GM06990 (cell line): ENCODE measurements around the gene AGA.

Experiments
- DNase-seq: peaks from one replicate; pipeline ENCODE4 v3.0.0-alpha.2; 2011; ENCODE audit not compliant: insufficient read length; ENCODE audit errors: extremely low read depth
- H3K27me3 ChIP-seq: replicated peaks from 2 replicates; pipeline ENCODE4 v1.6.0; 2011; ENCODE audit warnings: low read length; ENCODE audit not compliant: control insufficient read depth, insufficient read depth
- H3K36me3 ChIP-seq: 2 replicates; pipeline ENCODE4 v1.5.1; 2011; ENCODE audit warnings: low read length; ENCODE audit not compliant: control insufficient read depth, insufficient read depth
- H3K4me3 ChIP-seq: replicated peaks from 2 replicates; pipeline ENCODE4 v1.5.1; 2011; ENCODE audit warnings: low read depth, mild to moderate bottlenecking, control low read depth, low read length
- TF ChIP-seq, protein P1 (sequence below): IDR thresholded peaks from 2 replicates; pipeline ENCODE4 v1.5.1; 2011; ENCODE audit warnings: low read length, control low read depth, mild to moderate bottlenecking, inconsistent platforms; ENCODE audit not compliant: insufficient read depth, poor library complexity, severe bottlenecking

Gene AGA

DNA sequence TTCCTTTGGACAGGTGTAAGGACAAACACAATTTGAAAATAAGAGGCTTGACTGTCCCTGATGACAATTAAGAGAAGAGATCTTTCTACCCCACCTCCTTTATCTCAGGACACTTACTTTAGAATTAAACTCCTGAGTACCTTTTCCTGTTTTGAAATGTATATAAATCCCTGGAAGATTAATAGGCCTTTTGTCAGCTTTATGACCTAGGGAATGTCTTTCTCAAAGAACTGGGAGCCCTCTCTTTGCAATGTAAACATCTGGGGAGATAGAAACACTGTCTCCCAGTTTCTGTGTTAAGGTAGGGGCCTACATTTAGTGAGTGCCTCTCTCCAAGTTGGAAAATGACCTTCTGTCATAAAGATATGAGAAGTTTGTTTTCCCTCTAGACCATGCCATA lies 31.7 kb downstream of the AGA start:
- no peak for DNase-seq
- Histone ChIP-seq H3K36me3 (no peaks in the 10 kb centered on the region), H3K4me3 (no peak overlapping the region), H3K27me3 (no peaks in the 10 kb centered on the region)
- TF ChIP-seq, protein P1, sequence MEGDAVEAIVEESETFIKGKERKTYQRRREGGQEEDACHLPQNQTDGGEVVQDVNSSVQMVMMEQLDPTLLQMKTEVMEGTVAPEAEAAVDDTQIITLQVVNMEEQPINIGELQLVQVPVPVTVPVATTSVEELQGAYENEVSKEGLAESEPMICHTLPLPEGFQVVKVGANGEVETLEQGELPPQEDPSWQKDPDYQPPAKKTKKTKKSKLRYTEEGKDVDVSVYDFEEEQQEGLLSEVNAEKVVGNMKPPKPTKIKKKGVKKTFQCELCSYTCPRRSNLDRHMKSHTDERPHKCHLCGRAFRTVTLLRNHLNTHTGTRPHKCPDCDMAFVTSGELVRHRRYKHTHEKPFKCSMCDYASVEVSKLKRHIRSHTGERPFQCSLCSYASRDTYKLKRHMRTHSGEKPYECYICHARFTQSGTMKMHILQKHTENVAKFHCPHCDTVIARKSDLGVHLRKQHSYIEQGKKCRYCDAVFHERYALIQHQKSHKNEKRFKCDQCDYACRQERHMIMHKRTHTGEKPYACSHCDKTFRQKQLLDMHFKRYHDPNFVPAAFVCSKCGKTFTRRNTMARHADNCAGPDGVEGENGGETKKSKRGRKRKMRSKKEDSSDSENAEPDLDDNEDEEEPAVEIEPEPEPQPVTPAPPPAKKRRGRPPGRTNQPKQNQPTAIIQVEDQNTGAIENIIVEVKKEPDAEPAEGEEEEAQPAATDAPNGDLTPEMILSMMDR: no peak

DNA sequence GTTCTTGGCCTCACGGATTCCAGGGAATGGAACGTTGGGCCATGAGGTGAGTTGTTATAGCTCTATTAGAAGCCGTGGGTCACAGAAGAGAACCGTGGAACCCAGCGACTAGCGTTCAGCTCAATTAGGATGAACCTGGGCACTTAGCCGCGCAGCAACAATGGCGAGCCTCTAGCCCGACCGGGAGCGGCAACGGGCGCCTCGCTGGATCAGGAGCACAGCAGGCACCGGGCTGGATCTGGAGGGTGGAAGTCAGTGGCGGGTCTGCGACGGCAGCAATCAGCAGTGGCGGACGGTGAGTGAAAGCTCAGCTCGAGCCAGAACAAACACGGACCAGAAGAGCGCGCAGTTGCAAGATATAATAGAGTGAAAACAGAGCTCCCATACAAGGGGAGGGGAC lies 34.2 kb downstream of the AGA start:
- no peak overlapping the region for H3K4me3 ChIP-seq
- DNase-seq: no peak
- TF ChIP-seq, protein P1: no peak
- H3K27me3 ChIP-seq: no peaks in the 10 kb centered on the region
- no peaks in the 10 kb centered on the region for H3K36me3 ChIP-seq

GRCh38 chr4:177405508-177405907 lies 36.7 kb downstream of the AGA start:
- H3K4me3 ChIP-seq: no peak overlapping the region
- no peak for DNase-seq
- TF ChIP-seq, protein P1: no peak
- no peaks in the 10 kb centered on the region for H3K36me3 ChIP-seq
- H3K27me3 ChIP-seq: no peaks in the 10 kb centered on the region

DNA sequence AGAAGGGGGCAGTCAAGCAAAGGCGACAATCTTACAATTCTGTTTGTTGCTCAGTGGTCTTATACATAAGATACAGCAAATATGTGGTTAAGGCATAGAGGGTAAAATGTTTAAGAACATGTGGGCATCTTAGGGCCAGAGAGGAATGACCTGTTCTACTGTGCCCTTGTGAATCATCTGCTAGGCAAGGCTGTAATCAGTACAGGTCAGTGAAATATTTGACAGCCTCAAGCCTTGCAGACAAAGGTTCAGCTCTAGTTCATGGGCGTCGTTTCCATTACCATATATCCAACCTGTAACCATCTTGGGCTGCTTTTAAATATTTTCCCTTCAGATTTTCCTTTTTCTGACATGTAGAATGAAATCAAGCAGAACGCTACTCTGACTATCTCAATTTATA lies 37.3 kb downstream of the AGA start:
- Histone ChIP-seq H3K36me3 (no peaks in the 10 kb centered on the region), H3K27me3 (no peaks in the 10 kb centered on the region), H3K4me3 (no peak overlapping the region)
- no peak for DNase-seq
- TF ChIP-seq, protein P1: no peak

DNA sequence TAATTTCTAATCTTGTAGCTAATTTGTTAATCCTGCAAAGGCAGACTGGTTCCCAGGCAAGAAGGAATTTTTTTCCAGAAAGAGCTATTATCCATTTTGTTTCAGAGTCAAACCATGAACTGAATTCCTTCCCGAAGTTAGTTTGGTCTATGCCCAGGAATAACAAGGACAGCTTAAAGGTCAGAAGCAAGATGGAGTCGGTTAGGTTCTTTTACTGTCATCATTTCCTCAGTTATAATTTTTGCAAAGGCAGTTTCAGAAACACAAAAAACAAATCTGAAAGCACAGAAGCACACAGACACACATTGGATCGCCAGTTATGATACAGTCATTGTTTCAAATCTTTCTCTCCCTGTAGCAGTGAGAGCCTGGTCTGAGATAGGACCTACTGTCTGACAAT lies 37.9 kb downstream of the AGA start:
- TF ChIP-seq, protein P1: no peak
- Histone ChIP-seq H3K4me3 (no peak overlapping the region), H3K36me3 (no peaks in the 10 kb centered on the region), H3K27me3 (no peaks in the 10 kb centered on the region)
- DNase-seq: no peak

GRCh38 chr4:177403746-177404145 lies 38.5 kb downstream of the AGA start:
- TF ChIP-seq, protein P1: no peak
- no peak for DNase-seq
- no peaks in the 10 kb centered on the region for H3K36me3 ChIP-seq

More at GRCh38 chr4:177403746-177404145, 38.5 kb downstream of the AGA start:
- Histone ChIP-seq H3K4me3 (no peak overlapping the region), H3K27me3 (no peaks in the 10 kb centered on the region)
